Daoy (cell line): ENCODE data around the gene TRIM44. TPM values are rescaled to one million over a fixed set of nuclear protein-coding genes. Genes with fewer than 3 reads are reported as not detected.
"Not testable (repeated sequence)": the region's sequence is repeated elsewhere in the genome, so short reads cannot be mapped to it uniquely, and the experiment has no call there.

Experiments
- DNase-seq: peaks from one replicate; pipeline ENCODE4 v3.0.0-alpha.2; 2015; ENCODE audit warnings: low read depth
- total RNA-seq: library from RNA; depleted of rRNA; stranded (reverse); fragments of >200 nt; shearing (Covaris generic); gene quantifications from 2 replicates; pipeline ENCODE4 v1.2.3, GENCODE V29; 2014

Gene TRIM44
- total RNA-seq, 1 experiment from 2014 or later, result 28.9 TPM

DNA sequence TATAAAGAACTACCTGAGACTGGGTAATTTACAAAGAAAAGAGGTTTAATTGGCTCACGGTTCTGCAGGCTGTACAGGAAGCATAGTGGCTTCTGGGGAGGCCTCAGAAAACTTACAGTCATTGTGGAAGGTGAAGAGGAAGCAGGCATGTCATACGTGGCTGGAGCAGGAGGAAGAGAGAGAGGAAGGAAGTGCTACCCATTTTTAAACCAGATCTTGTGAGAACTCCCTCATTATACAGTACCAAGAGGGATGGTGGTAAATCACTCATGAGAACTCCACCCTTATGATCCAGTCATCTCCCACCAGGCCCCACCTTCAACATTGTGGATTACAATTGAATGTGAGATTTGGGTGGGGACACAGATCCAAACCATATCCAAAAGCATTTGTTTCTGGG, 53.1 kb downstream of the TRIM44 start:
- not testable (repeated sequence) for DNase-seq

DNA sequence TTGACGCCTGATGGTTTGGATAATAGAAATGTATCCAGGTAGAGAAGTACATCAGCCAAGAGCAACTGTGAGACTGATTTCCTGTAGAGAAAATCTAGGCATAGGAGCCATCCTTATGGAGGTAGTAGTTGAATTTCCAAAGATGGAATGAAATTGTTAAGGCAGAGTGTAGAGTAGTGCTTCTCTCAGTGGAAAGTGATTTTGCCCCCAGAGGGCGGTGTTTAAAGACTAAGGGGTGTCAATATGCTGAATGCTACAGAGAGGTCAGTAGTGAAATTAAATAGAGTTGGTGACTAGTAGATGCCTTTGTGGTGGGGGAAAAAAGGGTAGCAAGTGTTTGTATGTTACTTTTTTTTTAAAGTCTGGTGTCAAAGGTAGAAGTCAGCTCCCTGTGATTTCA, 54.5 kb downstream of the TRIM44 start:
- no peak for DNase-seq

DNA sequence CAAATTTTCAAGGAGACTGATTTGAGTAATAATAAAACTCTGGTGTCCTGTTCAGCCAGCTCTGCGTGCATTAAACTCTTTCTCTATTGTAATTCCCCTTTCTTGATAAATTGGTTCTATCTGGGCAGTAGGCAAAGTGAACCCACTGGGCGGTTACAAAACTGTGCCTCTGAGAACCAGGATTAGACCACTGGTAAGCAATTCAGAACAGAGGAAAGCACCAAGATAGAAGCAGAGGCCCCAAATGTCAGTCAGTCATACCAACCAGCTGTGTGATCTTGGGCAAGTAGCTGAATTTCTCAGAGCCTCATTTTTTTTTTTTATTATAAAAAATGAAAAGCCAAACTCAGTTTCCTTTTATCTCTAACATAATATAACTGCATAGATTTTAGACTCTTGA, 54.9 kb downstream of the TRIM44 start:
- DNase-seq, result no peak

DNA sequence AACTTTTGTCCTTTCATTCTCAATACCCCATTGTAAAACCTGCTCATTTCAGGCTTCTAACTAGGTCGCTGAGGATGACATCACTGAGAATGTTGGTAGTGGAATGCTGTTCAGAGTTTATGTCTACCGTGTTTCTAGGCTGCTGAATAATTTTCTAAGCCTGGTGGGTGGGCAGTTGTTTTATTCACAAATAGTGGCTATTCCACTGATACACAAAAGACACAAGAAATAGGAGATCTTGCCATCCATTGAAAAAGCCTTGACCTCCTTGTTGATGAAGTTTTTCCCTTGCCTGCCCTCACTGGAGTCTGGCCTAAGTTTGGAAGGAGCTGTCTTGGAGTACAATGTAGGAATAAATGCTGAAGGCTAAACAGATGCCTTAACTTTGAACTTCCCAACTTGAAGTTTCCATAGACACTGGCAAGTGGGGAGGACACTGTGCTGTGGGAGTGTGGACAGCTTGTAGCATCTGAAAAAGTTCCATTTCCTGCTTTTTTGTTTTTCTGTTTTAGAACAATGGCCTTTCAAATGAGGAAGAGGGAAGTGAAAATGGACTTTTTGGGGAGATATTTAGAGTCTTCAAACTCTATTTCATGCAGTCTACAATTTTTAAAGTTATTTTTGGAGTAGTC, 59.2 kb downstream of the TRIM44 start:
- no peak for DNase-seq

DNA sequence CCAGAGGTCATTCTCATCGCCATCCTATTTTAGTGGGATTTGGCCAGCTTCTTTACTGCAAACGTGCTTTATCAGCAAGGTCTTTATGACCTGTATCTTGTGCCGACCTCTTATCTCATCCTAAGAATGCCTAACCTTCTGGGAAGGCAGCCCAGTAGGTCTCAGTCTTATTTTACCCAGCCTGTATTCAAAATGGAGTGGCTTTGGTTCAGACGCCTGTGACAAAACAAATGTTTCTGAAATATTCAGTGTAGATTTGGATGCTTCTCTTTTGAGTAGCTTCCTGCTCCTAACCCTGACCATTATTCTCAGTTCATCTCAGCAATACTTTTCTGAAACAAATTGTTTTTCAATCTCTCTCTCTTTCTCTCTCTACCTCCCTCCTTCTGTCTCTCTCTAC, 60.1 kb downstream of the TRIM44 start:
- DNase-seq, result no peak

DNA sequence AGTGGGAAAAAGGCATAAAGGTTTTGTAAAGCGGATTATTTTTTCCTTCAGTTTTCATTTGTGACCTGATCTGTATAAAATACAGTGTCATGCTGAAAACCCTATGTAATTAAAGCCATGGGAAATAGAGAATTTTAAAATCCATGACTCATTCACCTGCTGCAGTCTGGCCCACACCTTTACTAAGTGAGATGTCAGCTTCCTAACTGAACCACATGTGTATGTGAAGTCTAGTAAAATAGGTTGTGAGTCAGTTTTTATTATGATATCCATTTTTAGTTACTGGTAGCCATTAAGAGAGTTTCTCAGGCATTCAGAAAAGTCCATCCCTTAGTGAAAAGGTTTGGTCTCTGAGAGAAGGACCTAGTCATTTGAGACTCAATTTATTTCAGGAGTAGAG, 60.9 kb downstream of the TRIM44 start:
- DNase-seq, result no peak

DNA sequence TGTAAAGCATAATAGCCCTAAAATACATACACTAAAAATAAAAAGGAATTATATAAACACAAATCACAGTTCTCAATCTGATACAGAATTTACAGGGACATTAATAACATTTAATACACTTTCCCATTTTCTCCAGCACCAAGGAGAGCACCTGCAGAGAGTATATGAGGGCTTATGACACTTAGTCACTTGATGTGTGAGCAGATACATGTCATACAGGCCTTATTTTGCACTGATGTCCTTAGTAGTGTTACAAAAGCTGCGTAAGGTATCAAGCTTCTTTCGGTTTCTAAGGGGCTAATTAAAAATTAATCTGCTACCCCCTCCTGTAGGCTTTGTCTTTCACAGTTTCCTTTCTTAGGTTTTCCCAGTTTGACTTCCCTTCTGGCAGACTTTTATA, 61.3 kb downstream of the TRIM44 start:
- no peak for DNase-seq

DNA sequence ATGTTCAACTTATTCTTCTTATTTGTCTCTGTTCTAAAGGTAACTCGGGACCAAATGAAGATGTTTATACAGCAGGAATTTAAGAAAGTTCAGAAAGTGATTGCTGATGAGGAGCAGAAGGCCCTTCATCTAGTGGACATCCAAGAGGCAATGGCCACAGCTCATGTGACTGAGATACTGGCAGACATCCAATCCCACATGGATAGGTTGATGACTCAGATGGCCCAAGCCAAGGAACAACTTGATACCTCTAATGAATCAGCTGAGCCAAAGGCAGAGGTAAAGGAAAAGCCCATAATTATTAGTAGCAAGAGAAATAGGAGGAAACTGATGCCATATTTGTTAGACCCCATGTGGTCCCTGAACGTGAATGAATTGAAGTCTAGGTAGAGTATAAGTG, 63.3 kb downstream of the TRIM44 start:
- peak; percentile 73 for DNase-seq

DNA sequence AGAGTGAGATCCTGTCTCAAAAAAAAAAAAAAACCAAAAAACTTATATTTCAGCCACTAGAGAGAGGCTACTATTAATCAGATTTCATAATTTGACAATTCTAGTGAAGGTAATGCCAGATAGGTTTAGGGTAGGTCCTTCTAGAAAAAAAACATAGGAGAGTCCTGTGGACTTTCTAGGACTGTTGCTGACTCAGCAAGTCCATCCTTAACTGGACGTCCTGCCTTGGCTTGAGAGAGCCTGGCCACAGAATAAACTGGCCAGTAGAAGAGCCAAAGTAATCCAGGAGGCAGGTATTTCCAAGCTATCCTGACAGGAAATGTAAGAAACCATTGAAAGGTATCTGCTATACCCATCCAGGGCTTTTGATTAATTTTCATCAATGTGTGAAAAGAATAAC, 64.6 kb downstream of the TRIM44 start:
- DNase-seq, result no peak

DNA sequence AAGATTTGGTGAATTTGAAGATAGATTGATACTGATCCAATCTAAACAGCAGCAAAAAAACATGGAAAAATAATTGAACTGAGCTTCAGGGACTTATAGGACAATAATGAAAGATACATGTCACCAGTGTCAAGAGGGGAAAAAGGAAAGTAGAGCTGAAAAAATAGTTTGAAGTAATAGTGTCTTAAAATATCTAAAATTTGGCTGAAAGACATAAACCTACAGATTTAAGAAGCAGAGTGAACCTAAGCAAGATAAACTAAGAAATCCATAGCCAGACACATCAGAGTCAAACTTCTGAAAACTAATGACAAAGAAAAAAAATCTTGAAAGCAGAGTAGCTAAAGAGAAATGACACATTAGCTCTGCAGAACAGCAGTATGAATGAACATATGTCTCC, 67.7 kb downstream of the TRIM44 start:
- DNase-seq, result no peak

DNA sequence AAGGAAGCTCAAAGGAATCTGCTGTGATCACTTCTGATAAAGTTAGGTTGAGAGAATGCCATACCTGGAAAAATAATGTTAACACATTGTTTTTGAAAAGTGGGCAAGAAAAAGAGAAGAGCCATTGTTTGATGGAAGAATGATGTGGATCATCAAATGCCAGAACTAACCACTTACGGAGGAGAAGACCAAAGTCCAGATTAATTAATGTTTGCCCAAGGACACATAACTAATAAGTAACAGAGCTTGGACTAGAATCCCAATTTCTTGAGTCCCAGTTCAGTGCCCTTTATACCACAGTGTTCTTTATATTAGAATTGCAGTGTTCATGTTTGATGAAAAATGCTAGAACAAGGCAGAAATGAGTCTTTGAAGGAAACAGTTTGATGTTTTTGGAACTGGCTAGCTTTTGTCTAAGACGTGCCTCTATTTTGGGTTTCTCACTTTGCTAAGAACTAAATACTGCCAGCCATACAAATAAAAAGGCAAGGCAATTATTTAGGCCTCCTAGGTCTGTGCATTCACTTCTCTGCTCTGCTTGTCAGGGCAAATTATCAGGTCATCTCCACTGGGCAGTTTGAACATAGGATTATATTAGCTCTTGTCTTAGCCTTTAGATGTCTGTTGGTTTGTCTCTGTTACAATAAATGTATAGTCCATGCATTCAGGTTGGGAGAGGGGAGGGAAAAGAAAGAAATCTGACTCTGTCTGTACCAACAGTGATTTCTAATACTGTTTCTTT, 72.3 kb downstream of the TRIM44 start:
- no peak for DNase-seq

DNA sequence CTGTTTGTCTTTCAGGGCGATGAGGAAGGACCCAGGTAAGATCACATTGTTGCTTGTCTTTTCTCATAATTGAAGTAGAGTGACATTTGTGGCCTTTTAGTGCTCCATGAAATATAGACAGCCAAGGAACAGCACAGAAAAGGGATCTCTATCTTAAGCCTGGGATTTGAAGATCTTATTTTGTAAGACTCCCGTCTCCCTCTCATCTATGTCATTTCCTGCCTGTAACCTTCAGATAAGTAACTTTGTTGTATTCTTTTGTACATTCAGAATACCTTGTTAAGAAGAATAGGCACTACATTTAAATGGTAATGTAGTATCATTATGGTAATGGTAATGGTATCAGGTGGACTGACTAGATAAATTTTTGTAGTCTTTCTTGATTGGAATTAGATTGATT, 72.8 kb downstream of the TRIM44 start:
- no peak for DNase-seq

DNA sequence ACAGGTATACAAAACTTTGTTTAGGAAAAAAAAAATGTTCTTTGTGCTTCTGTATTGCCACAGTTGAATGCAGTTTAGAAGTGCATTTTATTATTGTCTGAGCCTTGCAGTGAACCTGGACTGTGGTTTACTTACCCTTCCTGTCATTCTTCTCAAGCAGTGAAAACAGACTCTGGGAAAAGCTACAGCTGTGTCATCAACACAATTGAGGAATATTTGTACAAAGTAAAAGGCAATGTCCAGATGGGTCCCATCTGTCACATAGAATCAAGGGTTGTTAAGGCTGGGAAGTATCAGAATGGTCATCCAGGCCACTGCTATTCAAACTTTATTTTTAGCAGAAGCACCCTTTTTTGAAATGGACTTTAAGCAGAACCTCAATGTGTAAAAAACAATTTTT, 73.3 kb downstream of the TRIM44 start:
- no peak for DNase-seq

DNA sequence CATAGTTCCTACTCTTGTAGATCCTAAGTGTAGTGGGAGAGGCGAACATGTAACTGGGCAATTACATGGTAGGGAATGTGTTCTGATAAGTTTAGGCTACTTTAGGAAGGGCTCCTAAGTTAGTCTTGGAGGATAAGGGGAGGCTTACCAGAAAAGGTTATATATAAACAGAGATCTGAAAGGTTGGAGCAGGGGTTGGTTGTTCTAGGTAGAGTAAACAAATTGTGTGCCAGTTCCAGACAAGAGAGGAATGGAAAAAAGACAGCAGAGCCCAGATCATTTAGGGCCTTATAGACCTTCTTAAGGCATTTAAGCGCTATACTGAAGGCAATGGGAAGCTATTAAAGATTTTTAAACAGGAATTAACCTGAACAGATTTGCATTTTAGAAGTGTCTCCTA, 74.4 kb downstream of the TRIM44 start:
- no peak for DNase-seq

DNA sequence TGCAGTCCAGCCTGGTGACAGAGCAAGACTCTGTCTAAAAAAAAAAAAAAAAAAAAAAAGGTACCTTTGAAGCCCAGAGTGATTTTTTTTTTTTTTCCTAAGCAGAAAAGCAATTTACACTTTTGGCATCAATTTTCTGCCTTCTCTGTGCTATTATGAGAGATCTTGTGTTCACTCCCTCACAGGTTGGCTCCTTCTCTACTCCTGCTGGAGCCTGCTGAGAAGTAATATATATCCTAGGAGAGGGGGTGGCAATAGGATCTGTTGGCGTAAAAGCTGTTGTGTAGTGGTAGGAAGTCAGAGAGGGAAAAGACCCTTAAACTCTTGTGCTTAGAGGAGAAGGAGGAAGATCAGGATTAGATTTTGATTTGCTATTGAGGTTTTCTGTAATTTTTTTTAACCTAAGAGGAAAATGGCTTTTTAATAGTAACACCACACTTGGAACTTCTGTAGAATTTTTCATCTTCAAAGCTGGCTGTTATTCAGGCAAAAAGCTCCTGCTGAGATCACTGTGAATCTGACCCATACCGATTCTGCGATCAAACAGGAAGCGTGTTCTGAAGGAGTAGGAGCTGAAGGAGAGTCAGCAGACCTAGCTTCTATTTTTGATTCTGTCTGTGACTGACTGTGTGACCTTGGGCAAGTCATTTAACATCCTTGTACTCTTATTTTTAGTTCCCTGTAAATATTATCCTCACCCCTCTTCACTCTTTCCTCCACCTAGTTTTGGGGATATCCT, 77.7 kb downstream of the TRIM44 start:
- DNase-seq, result no peak

DNA sequence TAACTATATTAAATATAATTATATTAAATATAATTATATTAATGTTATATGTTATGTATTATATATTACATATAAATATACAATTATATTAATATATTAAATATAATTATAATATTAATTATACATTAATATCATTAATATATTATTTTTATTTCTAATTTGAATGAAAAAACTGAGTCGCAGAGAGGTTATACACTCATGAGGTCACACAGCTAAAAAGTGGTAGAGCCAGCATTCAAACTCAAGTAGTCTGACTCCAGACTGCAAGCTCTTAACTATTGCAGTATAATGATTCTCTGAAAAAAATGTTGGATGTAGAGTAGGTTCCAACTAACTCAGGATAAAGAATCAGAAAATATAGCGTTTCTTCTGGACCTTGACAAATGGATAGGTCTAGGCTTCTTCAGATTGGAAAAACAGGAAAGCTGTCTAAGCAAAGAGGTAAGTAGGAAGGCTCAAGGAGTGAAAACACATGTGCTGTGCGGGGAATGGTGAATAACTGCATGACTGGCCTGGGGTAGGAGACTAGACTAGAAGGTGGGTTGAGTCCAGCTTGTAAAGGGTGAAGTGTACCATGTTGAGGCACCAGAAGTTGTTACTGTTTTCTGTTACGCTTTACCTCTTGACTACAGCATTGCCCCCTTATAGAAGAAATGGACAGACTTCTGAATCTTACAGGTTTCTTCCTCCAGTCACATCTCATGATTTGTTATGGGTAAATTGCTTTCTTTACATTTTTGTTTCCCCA, 80.3 kb downstream of the TRIM44 start:
- no peak for DNase-seq

DNA sequence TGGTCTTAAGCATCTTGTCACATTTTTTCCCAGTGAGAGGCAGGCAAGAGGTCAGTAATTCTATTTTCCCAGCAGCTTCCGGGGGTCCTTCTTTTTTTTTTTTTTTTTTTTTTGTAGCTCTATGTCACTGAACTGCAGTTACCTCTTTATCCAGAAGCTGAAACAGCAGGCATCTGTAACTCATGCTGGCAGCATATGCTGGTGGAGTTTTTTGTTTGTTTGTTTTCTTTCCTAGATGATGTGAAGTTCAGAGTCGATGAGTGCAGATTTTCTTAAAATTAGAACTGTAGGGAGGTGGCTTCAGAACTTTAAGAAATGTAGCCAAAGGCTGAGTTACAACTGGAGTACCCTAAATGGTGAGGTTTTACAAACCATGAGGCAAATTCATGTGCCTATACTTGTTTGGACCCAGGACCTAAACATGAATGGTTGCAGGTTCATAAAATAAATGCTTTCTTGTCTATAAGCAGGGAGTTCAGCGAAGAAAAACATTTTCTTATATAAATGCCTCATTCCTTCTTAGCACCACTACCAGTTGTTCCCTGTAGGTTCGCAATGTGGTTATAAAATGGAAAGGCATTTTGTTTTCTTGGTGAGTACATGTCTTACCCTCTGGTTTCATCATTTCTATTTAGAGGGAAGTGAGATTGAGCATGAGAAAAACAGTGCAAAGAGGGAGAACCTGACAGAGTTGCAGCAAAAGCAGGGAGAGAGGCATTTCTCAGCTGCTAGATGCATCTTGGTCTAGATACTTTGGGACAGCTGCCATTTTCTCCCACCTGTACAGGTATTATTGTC, 84.0 kb downstream of the TRIM44 start:
- DNase-seq, result no peak

DNA sequence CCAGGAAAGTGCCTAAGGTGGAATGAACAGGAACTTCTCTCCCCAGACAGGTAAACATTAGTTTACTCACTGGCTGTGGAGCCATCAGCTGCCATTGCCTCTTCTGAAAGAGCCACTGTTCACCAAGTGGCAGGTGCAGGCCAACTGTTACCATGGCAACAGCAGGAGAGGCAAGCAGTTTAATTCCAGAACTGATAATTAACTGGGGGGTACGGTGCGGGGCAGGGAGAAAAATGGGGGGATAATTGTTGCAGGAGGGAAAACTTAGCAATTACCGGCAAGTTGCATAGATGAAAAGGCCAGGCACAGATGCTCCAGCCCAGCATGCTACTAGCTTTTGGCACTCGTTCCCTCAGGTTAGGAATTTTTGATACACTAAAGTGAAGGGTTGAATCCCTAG, 85.1 kb downstream of the TRIM44 start:
- DNase-seq, result no peak

DNA sequence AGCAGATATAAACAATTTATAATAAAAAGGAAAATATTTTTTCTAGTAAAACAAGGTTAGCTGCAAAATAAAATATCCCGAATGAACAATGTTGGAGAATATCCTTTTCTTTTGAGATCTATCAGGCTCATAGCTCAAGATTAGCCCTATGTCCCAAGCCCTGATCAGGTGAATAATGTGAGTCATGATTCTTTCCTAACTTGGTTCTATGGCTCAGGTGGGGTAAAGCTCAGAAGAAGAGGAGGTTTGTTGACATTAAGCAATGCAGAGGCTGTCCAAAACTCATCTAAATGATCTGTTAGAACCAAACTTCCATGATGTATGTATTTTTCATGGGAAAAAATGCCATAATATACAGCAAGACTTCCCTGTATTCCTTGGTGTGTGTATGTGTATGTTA, 86.1 kb downstream of the TRIM44 start:
- no peak for DNase-seq

DNA sequence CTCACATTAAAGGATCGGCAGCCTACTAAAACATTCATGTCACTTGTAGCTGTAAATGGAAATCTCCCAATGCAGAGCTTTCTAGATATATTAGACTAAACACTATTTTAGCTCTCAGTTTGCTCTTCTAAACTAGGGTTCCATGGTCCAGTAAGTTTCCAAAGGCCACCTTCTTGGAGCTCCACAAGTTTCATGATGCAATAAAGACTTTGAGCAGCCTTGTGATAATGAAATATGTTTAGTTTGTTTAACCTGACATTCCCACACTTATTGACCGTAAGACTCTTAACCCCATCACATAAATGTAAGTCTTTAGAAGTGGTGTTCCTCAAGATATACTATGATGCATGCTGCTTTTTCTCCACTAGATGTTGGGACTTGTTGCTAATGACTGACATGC, 87.7 kb downstream of the TRIM44 start:
- DNase-seq, result no peak

DNA sequence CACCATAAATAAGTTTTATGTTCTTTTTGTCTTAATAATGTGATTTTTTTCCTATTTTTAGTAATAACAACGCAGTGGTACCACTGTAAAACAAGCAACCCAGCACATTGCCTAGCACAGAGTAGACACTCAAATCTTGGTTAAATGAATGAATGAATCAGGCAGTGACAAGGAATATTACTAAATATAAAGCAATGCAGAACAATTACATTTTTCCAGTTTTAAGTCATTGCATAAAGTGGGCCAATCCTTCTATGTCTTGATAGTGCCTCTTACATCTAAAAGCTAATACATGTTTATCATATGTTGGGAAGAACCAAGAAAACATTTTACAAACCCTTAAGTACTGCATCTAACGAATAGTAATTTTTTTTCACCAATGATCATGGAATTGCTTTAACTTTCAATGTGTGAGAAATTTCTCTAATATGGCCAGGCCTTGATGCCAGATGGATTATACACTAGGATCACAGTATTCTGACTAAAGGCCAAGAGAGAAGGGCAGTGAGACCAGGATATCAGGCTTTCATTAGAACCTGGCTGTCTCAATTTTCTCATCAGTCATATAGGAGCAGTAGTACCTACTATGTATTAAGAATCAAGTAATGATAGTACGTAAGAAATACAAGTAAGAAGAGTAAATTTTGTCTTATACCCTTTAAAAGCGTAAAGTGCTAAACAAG, 88.5 kb downstream of the TRIM44 start:
- no peak for DNase-seq
